Esophagus muscularis mucosa (tissue), 3 donors: ENCODE results near the gene PLOD2.
A peak's percentile ranks its signal among the peaks of the same experiment; 100 is the strongest.

Source experiments
- CTCF ChIP-seq, 3 experiments: fragments of 200-600 bp in 2 of 3; fragments of 450-650 bp in 1 of 3; sonication (generic) in 2 of 3; IDR thresholded peaks; one replicate each; pipeline ENCODE4 v1.5.1; 2017 to 2019; ENCODE audit warnings: antibody characterized with exemption in 3 of 3, mild to moderate bottlenecking in 2 of 3, moderate library complexity in 1 of 3
- POLR2A ChIP-seq: fragments of 450-650 bp; IDR thresholded peaks from one replicate; pipeline ENCODE4 v1.6.1; 2017; ENCODE audit warnings: antibody characterized with exemption, moderate library complexity, mild to moderate bottlenecking, low read depth
- POLR2AphosphoS5 ChIP-seq, 2 donors: sonication (generic); formaldehyde crosslinking; IDR thresholded peaks; one replicate each; pipeline ENCODE4 v1.6.1; 2017; ENCODE audit warnings: antibody characterized with exemption in 2 of 2

GRCh38 chr3:146142757-146143156, 18.2 kb downstream of the PLOD2 start:
- TF ChIP-seq CTCF (IDR thresholded peaks at IDR 0.05): no peak
- TF ChIP-seq POLR2AphosphoS5 (IDR thresholded peaks at IDR 0.05): peak in 1 of 2 donors; percentile 19
- no peak for TF ChIP-seq POLR2A
